ENCODE results near the gene ATP6V1B1. TPM values are rescaled to one million over a fixed set of nuclear protein-coding genes. Genes with fewer than 3 reads are reported as not detected.

The ATP6V1B1 gene
- total RNA-seq, 2 experiments from 2014 or later, result not detected

DNA sequence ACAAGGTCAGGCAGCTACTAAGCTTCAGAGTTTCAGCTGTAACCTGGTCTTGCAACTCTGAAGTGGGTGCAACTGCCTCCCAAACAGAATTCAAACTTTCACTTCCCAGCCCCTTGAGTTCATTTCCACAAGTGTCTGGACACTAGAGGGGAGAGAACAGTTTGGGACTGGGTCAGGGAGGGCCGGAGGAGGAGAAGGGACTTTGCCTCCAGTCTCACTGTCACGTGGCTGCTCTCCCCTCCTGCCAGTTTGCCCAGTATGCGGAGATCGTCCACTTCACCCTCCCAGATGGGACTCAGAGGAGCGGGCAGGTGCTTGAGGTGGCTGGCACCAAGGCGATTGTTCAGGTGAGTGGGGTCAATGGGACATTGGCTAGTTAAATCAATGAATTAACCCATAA is 22.1 kb downstream of the ATP6V1B1 start:
- Mint-ChIP-seq H3K9me3 (no peaks in the 10 kb centered on the region), H3K27me3 (peaks cover 62% of the 10 kb centered on the region), H3K4me1 (ENCODE audit: low read depth) (no peaks in the 10 kb centered on the region), H3K4me3 (no peak overlapping the region), H3K36me3 (ENCODE audit: low read depth) (no peaks in the 10 kb centered on the region), H3K27ac (no peak overlapping the region)
- ChIA-PET POLR2A (no interaction called here), CTCF (no interaction called here)
- ATAC-seq (ENCODE audit: poor library complexity) (no peak), DNase-seq (no peak)
- Histone ChIP-seq H3K9me3 (ENCODE audit: control insufficient read depth in 1 of 2, insufficient read depth in 1 of 2, low read length in 2 of 2) (no peaks in the 10 kb centered on the region), H3K4me1 (ENCODE audit: insufficient read depth, low read length) (peaks cover 6% of the 10 kb centered on the region), H3K27me3 (ENCODE audit: control insufficient read depth in 1 of 2, insufficient read depth in 2 of 2, low read length in 2 of 2) (peaks cover 7 to 43% of the 10 kb centered on the region in 2 experiments), H3K4me3 (ENCODE audit: low read length) (no peak overlapping the region), H3K27ac (ENCODE audit: low read depth in 1 of 2, low read length in 2 of 2) (no peak overlapping the region), H3K36me3 (ENCODE audit: insufficient read depth, low read length) (no peaks in the 10 kb centered on the region)
- intact Hi-C loops (cut with DNase I, micrococcal nuclease), result no loop called here
- TF ChIP-seq, protein P1, sequence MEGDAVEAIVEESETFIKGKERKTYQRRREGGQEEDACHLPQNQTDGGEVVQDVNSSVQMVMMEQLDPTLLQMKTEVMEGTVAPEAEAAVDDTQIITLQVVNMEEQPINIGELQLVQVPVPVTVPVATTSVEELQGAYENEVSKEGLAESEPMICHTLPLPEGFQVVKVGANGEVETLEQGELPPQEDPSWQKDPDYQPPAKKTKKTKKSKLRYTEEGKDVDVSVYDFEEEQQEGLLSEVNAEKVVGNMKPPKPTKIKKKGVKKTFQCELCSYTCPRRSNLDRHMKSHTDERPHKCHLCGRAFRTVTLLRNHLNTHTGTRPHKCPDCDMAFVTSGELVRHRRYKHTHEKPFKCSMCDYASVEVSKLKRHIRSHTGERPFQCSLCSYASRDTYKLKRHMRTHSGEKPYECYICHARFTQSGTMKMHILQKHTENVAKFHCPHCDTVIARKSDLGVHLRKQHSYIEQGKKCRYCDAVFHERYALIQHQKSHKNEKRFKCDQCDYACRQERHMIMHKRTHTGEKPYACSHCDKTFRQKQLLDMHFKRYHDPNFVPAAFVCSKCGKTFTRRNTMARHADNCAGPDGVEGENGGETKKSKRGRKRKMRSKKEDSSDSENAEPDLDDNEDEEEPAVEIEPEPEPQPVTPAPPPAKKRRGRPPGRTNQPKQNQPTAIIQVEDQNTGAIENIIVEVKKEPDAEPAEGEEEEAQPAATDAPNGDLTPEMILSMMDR (IDR thresholded peaks at IDR 0.05), result no peak

DNA sequence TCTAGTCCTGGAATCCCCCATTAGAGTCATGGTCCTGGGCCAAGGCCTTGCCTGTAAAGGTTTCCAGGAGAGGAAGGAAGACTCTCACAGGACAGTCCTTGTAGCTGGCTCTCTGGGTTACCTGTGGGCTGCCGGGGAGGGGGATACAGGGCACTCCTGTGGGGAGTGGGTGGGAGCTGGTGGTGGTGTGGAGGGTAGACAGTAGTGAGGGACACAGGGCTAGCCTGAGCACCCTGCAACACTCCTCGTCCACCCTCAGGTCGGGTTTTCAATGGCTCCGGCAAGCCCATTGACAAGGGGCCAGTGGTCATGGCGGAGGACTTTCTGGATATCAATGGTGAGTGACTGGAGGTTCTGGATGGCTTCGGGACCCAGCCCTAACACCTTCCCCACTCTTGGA is 23.1 kb downstream of the ATP6V1B1 start:
- POLR2A ChIA-PET, result no interaction called here
- Mint-ChIP-seq H3K27me3 (peaks cover 71% of the 10 kb centered on the region), H3K27ac (no peak overlapping the region)

DNA sequence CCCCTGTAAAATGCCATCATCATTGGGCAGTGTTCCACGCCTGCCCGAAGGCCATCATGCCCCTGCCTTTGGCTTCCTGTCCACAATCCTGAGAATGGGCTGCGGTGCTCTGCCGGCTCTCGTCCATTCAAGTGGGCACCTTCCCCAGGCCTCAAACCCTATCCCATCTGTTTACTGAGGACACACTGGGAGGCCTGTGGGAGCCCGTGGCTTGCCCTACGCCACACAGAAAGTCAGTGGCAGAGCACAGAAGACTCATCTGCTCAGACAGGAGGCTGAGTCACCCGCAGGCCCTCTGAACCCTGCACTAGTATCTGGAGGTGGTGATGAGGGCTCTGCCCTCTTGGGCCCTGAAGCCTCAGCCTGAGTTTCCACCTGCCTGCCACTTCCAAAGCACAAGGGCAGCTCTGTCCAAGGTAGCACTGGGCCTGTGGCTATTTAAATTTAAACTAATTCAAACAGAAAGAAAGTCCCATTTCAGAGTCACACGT is 23.6 kb downstream of the ATP6V1B1 start:
- Mint-ChIP-seq H3K36me3 (ENCODE audit: low read depth) (no peaks in the 10 kb centered on the region), H3K9me3 (no peaks in the 10 kb centered on the region), H3K27me3 (peaks cover 71% of the 10 kb centered on the region), H3K4me1 (ENCODE audit: low read depth) (no peaks in the 10 kb centered on the region), H3K27ac (no peak overlapping the region), H3K4me3 (no peak overlapping the region)
- TF ChIP-seq, protein P1 (IDR thresholded peaks at IDR 0.05), result no peak
- no peak overlapping the region for H3K27ac ChIP-seq (ENCODE audit: low read depth in 1 of 2, low read length in 2 of 2)
- H3K9me3 ChIP-seq (ENCODE audit: control insufficient read depth in 1 of 2, insufficient read depth in 1 of 2, low read length in 2 of 2), result no peaks in the 10 kb centered on the region
- CTCF ChIA-PET, result interaction anchor here (1.5 kb wide), 1 partner anchor 26 kb away, joined by 4 read pairs; no protein-coding TSS in a partner anchor
- H3K27me3 ChIP-seq (ENCODE audit: control insufficient read depth in 1 of 2, insufficient read depth in 2 of 2, low read length in 2 of 2), result peaks cover 18 to 41% of the 10 kb centered on the region in 2 experiments
- intact Hi-C loops (cut with DNase I, micrococcal nuclease), result no loop called here
- peaks cover 6% of the 10 kb centered on the region for H3K4me1 ChIP-seq (ENCODE audit: insufficient read depth, low read length)
- POLR2A ChIA-PET, result no interaction called here
- ATAC-seq (ENCODE audit: poor library complexity) (no peak), DNase-seq (no peak)
- no peaks in the 10 kb centered on the region for H3K36me3 ChIP-seq (ENCODE audit: insufficient read depth, low read length)
- H3K4me3 ChIP-seq (ENCODE audit: low read length), result no peak overlapping the region

More for the DNA sequence above, 23.1 kb downstream of the ATP6V1B1 start:
- Histone ChIP-seq H3K36me3 (ENCODE audit: insufficient read depth, low read length) (no peaks in the 10 kb centered on the region), H3K4me1 (ENCODE audit: insufficient read depth, low read length) (peaks cover 6% of the 10 kb centered on the region), H3K27me3 (ENCODE audit: control insufficient read depth in 1 of 2, insufficient read depth in 2 of 2, low read length in 2 of 2) (peaks cover 14 to 42% of the 10 kb centered on the region in 2 experiments), H3K4me3 (ENCODE audit: low read length) (no peak overlapping the region), H3K9me3 (ENCODE audit: control insufficient read depth in 1 of 2, insufficient read depth in 1 of 2, low read length in 2 of 2) (no peaks in the 10 kb centered on the region), H3K27ac (ENCODE audit: low read depth in 1 of 2, low read length in 2 of 2) (no peak overlapping the region)
- ATAC-seq (ENCODE audit: poor library complexity), result no peak
- no peaks in the 10 kb centered on the region for H3K36me3 Mint-ChIP-seq (ENCODE audit: low read depth)
- no peaks in the 10 kb centered on the region for H3K9me3 Mint-ChIP-seq
- TF ChIP-seq, protein P1 (IDR thresholded peaks at IDR 0.05), result no peak
- DNase-seq, result no peak
- intact Hi-C loops (cut with DNase I, micrococcal nuclease), result no loop called here
- CTCF ChIA-PET, result no interaction called here
- H3K4me1 Mint-ChIP-seq (ENCODE audit: low read depth), result no peaks in the 10 kb centered on the region
- H3K4me3 Mint-ChIP-seq, result no peak overlapping the region

All from CD4-positive, alpha-beta T cell (primary cell).